HEK293T (cell line): ENCODE measurements around the gene PRAMEF18.
"Not testable (repeated sequence)": the region's sequence is repeated elsewhere in the genome, so short reads cannot be mapped to it uniquely, and the experiment has no call there.

Source experiments
- ARNT ChIP-seq: fragments of 450-650 bp; IDR thresholded peaks from 2 replicates; pipeline ENCODE4 v1.6.1; 2017; ENCODE audit warnings: mild to moderate bottlenecking
- BHLHE40 ChIP-seq: fragments of 450-650 bp; IDR thresholded peaks from 2 replicates; pipeline ENCODE4 v1.6.1; 2016; ENCODE audit warnings: mild to moderate bottlenecking, moderate library complexity, borderline replicate concordance
- CTBP1 ChIP-seq: fragments of 450-650 bp; IDR thresholded peaks from 2 replicates; pipeline ENCODE4 v1.6.1; 2016; ENCODE audit warnings: borderline replicate concordance
- FOXA1 ChIP-seq: fragments of 450-650 bp; IDR thresholded peaks from 2 replicates; pipeline ENCODE4 v1.6.1; 2016; ENCODE audit warnings: mild to moderate bottlenecking
- FOXK2 ChIP-seq: fragments of 450-650 bp; IDR thresholded peaks from 2 replicates; pipeline ENCODE4 v1.6.1; 2016; ENCODE audit warnings: mild to moderate bottlenecking
- FOXM1 ChIP-seq: fragments of 450-650 bp; IDR thresholded peaks from 2 replicates; pipeline ENCODE4 v1.6.1; 2017; ENCODE audit warnings: mild to moderate bottlenecking, borderline replicate concordance
- NFRKB ChIP-seq: fragments of 450-650 bp; IDR thresholded peaks from 2 replicates; pipeline ENCODE4 v1.6.1; 2016; ENCODE audit warnings: mild to moderate bottlenecking, moderate library complexity
- SP1 ChIP-seq: fragments of 450-650 bp; IDR thresholded peaks from 2 replicates; pipeline ENCODE4 v1.6.1; 2017
- TARDBP ChIP-seq: fragments of 450-650 bp; IDR thresholded peaks from 2 replicates; pipeline ENCODE4 v1.6.1; 2016
- ZNF384 ChIP-seq: fragments of 450-650 bp; IDR thresholded peaks from 2 replicates; pipeline ENCODE4 v1.6.1; 2016

- TF ChIP-seq FOXA1, CTBP1, SP1, NFRKB, FOXM1, TARDBP, FOXK2, ARNT, BHLHE40, ZNF384: not testable (repeated sequence)
Measured at GRCh38 chr1:13234057-13234456, 8.1 kb upstream of the PRAMEF18 start.
